T-helper 1 cell treated with Interleukin-12 subunit alpha and Interleukin-12 subunit beta and Interleukin-4 antibody, amounts not matched to agents 30 μg/mL and 1 μg/mL, for 36 hours (primary cell): ENCODE results near the gene OR2T34.
"Not testable (repeated sequence)": the region's sequence is repeated elsewhere in the genome, so short reads cannot be mapped to it uniquely, and the experiment has no call there.

Experiments
- H3K27ac Mint-ChIP-seq: one replicate; pipeline ENCODE4 v1.8.0; 2021; ENCODE audit warnings: mild to moderate bottlenecking, mixed read lengths
- H3K27me3 Mint-ChIP-seq: one replicate; pipeline ENCODE4 v1.8.0; 2021; ENCODE audit warnings: low read depth, mixed read lengths
- H3K36me3 Mint-ChIP-seq: one replicate; pipeline ENCODE4 v1.8.0; 2021; ENCODE audit warnings: low read depth, mixed read lengths
- H3K4me1 Mint-ChIP-seq: one replicate; pipeline ENCODE4 v1.8.0; 2021; ENCODE audit warnings: low read depth, mixed read lengths
- H3K4me3 Mint-ChIP-seq: one replicate; pipeline ENCODE4 v1.8.0; 2021; ENCODE audit warnings: mild to moderate bottlenecking, moderate library complexity, mixed read lengths
- H3K9me3 Mint-ChIP-seq: one replicate; pipeline ENCODE4 v1.8.0; 2021; ENCODE audit warnings: mixed read lengths

The OR2T34 gene, protein sequence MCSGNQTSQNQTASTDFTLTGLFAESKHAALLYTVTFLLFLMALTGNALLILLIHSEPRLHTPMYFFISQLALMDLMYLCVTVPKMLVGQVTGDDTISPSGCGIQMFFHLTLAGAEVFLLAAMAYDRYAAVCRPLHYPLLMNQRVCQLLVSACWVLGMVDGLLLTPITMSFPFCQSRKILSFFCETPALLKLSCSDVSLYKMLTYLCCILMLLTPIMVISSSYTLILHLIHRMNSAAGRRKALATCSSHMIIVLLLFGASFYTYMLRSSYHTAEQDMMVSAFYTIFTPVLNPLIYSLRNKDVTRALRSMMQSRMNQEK

DNA sequence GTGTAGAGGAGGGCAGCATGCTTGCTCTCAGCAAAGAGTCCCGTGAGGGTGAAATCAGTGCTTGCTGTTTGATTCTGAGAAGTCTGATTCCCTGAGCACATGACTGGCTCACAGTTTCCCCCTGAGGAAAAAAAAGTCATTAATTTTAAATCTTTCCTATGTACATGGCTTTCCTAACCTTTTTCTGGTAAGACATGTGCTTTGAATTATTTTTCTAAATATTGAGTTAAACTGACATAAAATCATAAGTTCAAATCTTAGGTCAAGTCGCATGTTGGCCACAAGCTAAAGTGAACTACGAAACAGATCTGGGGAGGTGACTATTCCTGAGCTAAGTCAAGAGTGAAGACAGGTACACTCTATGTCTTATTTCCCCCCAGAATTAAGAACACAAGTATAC is at the start of gene OR2T34:
TSS of gene OR2T34 (minus strand) at position 101 of the 400 bp plus-strand sequence. CDS start at position 101, 0 bp downstream.
- not testable (repeated sequence) for H3K4me3 Mint-ChIP-seq, H3K27me3 Mint-ChIP-seq, H3K4me1 Mint-ChIP-seq, H3K27ac Mint-ChIP-seq, H3K36me3 Mint-ChIP-seq, H3K9me3 Mint-ChIP-seq

DNA sequence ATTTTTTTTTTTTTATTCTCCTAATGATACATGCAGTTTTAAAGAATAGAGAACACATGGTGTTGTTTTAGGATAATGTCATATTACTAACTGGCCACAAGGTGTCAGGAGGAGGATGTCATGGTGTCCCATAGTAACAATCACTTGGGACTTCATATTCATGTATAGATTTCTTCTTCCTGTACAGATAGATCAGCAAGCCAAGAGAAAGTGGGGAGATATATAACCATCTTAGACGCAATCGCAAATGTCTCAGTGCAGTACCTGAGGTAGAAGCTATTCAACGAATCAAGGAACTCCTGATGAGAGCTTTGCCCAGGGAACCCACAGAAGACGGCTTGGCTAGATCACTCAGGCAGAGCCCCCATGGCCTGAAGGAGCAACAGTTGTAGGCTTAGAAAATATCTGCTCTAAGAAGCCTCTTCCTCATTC is 48.0 kb upstream of the OR2T34 start:
- Mint-ChIP-seq H3K4me1 (no peaks in the 10 kb centered on the region), H3K27ac (no peak overlapping the region), H3K4me3 (no peak overlapping the region), H3K9me3 (no peaks in the 10 kb centered on the region), H3K27me3 (no peaks in the 10 kb centered on the region), H3K36me3 (no peaks in the 10 kb centered on the region)

DNA sequence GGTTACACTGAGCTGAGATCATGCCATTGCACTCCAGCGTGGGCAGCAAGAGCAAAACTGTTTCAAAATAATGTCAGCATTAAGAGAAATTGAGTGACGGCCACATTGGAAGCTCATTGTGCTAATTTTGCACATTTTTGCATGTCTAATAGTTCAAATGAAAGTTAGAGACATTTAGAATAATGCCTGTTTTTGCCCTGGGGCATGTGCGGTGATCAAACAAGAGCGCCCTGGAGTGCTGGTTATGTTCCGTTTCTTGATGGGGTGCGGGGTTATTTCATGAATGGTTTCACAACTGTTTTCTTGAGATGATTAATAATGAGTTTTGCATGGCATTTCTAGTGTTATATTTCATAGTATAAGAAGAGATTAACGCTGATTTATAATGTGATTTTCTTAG is 47.2 kb upstream of the OR2T34 start:
- Mint-ChIP-seq H3K4me3 (no peak overlapping the region), H3K27me3 (no peaks in the 10 kb centered on the region), H3K9me3 (no peaks in the 10 kb centered on the region), H3K36me3 (no peaks in the 10 kb centered on the region), H3K4me1 (no peaks in the 10 kb centered on the region), H3K27ac (no peak overlapping the region)

DNA sequence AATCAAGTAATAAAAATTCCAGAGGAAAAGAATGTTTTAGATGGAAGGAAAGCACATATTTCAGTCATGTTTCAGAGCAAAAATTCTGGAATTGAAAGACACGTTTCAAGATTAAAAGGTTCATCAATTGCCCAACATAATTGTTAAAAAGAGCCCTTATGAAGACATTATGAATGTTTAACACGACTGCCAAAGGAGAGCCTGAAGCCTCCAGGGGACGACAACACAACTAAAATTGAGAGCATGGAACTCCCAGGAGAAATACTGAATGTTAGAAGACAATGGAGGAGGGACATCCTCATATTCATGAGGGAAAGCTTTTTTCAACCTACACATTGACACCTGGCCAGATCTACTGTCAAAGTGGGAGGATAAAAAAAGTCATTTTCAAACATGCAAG is 44.3 kb upstream of the OR2T34 start:
- H3K9me3 Mint-ChIP-seq = no peaks in the 10 kb centered on the region
- no peak overlapping the region for H3K4me3 Mint-ChIP-seq
- no peaks in the 10 kb centered on the region for H3K36me3 Mint-ChIP-seq
- H3K27me3 Mint-ChIP-seq = no peaks in the 10 kb centered on the region
- no peaks in the 10 kb centered on the region for H3K4me1 Mint-ChIP-seq
- H3K27ac Mint-ChIP-seq = no peak overlapping the region

DNA sequence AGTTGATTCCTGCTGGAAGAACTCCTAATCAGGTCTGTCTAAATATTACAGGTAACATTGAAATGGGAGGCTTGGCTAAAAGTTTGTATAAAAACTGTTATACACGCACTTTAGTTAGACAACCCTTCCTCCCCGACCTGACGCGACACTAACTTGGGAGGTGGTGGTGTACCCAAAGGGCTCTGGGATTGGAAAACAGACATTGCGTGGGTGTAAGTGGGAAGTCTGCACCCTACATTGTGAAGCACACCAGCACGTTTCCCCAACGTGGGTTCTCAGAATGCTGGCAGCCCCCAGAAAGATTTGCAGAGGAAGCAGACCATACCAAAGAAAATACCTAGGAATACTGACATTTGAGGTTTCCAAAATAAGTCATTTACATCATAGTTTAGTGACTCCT is 43.6 kb upstream of the OR2T34 start:
- H3K27me3 Mint-ChIP-seq = no peaks in the 10 kb centered on the region
- no peaks in the 10 kb centered on the region for H3K36me3 Mint-ChIP-seq
- no peaks in the 10 kb centered on the region for H3K9me3 Mint-ChIP-seq
- no peak overlapping the region for H3K27ac Mint-ChIP-seq
- H3K4me3 Mint-ChIP-seq = no peak overlapping the region
- H3K4me1 Mint-ChIP-seq = no peaks in the 10 kb centered on the region

- Mint-ChIP-seq H3K27me3 (no peaks in the 10 kb centered on the region), H3K9me3 (no peaks in the 10 kb centered on the region), H3K4me3 (no peak overlapping the region), H3K4me1 (no peaks in the 10 kb centered on the region), H3K36me3 (no peaks in the 10 kb centered on the region), H3K27ac (no peak overlapping the region)
Measured at GRCh38 chr1:248613742-248614141, 39.2 kb upstream of the OR2T34 start.

GRCh38 chr1:248611883-248612414 is 37.4 kb upstream of the OR2T34 start:
- no peak overlapping the region for H3K27ac Mint-ChIP-seq
- no peaks in the 10 kb centered on the region for H3K36me3 Mint-ChIP-seq
- no peak overlapping the region for H3K4me3 Mint-ChIP-seq
- H3K27me3 Mint-ChIP-seq = no peaks in the 10 kb centered on the region
- H3K9me3 Mint-ChIP-seq = no peaks in the 10 kb centered on the region
- no peaks in the 10 kb centered on the region for H3K4me1 Mint-ChIP-seq

DNA sequence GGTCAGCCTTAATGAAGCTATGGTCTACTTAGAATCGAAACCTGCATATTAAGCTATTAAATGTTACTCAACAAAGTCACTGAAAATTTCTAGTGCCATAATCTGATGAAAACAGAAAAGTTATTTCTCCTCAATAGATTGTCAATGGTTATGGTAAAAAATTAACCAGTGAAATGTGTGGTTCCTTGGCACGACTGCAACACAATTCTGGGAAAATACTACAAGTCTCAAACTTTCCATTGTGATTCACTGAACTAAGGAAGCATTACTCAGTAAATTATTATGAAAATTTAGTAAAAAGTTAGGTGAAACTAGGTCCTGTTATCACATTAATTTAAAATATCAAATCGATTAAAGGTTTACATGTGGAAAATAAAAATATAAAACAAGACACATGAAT is 35.7 kb upstream of the OR2T34 start:
- H3K4me3 Mint-ChIP-seq = no peak overlapping the region

GRCh38 chr1:248599396-248599795 is 24.8 kb upstream of the OR2T34 start:
- H3K9me3 Mint-ChIP-seq = no peaks in the 10 kb centered on the region
- H3K36me3 Mint-ChIP-seq = no peaks in the 10 kb centered on the region
- no peak overlapping the region for H3K4me3 Mint-ChIP-seq
- peaks cover 1% of the 10 kb centered on the region for H3K4me1 Mint-ChIP-seq
- no peaks in the 10 kb centered on the region for H3K27me3 Mint-ChIP-seq
- H3K27ac Mint-ChIP-seq = no peak overlapping the region

More for the DNA sequence above, 35.7 kb upstream of the OR2T34 start:
- H3K27me3 Mint-ChIP-seq = no peaks in the 10 kb centered on the region
- no peaks in the 10 kb centered on the region for H3K36me3 Mint-ChIP-seq
- no peak overlapping the region for H3K27ac Mint-ChIP-seq
- H3K9me3 Mint-ChIP-seq = no peaks in the 10 kb centered on the region
- no peaks in the 10 kb centered on the region for H3K4me1 Mint-ChIP-seq

GRCh38 chr1:248597589-248597988 is 23.0 kb upstream of the OR2T34 start, which contains the start of gene OR2T10:
OR2T10 (minus strand) TSS chr1:248597700; CDS start chr1:248593768, 3,932 bp downstream.
- H3K27me3 Mint-ChIP-seq = no peaks in the 10 kb centered on the region
- H3K4me3 Mint-ChIP-seq = no peak within 1 kb of the TSS
- peaks cover 1% of the 10 kb centered on the region for H3K4me1 Mint-ChIP-seq
- H3K36me3 Mint-ChIP-seq = no peaks in the 10 kb centered on the region
- no peak within 1 kb of the TSS for H3K27ac Mint-ChIP-seq
- no peaks in the 10 kb centered on the region for H3K9me3 Mint-ChIP-seq

GRCh38 chr1:248596615-248597014 is 22.1 kb upstream of the OR2T34 start:
- Mint-ChIP-seq H3K4me3 (no peak overlapping the region), H3K9me3 (no peaks in the 10 kb centered on the region), H3K4me1 (peaks cover 1% of the 10 kb centered on the region), H3K27me3 (no peaks in the 10 kb centered on the region), H3K27ac (no peak overlapping the region), H3K36me3 (no peaks in the 10 kb centered on the region)

DNA sequence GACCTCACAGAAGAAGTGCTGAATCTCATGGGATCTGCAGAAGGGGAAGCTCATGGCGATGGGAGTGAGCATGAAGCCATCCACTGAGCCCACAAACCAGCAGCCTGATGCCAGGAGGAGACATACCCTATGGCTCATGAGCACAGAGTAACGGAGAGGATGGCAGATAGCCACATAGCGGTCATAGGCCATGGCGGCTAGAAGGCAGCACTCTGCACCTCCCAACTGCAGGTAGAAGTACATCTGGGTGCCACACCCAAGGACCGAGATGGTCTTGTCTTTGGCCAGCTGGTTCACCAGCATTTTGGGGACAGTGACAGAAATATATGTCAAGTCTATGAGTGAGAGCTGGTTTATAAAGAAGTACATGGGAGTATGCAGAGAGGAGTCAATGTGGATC is 18.7 kb upstream of the OR2T34 start:
- H3K4me3 Mint-ChIP-seq = no peak overlapping the region
- no peaks in the 10 kb centered on the region for H3K36me3 Mint-ChIP-seq
- no peaks in the 10 kb centered on the region for H3K9me3 Mint-ChIP-seq
- no peaks in the 10 kb centered on the region for H3K27me3 Mint-ChIP-seq
- H3K4me1 Mint-ChIP-seq = peaks cover 1% of the 10 kb centered on the region
- no peak overlapping the region for H3K27ac Mint-ChIP-seq

DNA sequence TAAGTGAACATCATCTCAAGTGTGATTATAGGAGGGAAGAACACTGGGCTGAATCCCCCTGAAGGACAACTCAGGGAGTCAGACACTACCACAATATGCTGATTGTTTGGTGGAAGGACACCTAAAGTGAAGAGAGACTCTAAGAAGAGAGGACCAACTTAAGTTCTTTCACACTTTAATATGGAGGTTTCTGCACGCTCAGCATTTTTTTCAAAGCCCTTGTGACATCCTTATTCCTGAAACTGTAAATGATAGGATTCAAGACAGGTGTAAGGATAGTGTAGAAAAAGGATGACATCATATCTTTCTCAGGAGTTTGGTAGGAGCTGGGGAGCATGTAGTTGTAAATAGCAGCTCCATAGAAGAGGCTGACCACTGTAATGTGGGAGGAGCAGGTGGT is 18.1 kb upstream of the OR2T34 start:
- no peaks in the 10 kb centered on the region for H3K27me3 Mint-ChIP-seq
- H3K4me3 Mint-ChIP-seq = no peak overlapping the region
- H3K4me1 Mint-ChIP-seq = peaks cover 1% of the 10 kb centered on the region
- H3K9me3 Mint-ChIP-seq = no peaks in the 10 kb centered on the region
- H3K27ac Mint-ChIP-seq = no peak overlapping the region
- H3K36me3 Mint-ChIP-seq = no peaks in the 10 kb centered on the region

- Mint-ChIP-seq H3K36me3 (no peaks in the 10 kb centered on the region), H3K4me1 (no peaks in the 10 kb centered on the region), H3K4me3 (no peak overlapping the region), H3K27ac (no peak overlapping the region), H3K27me3 (no peaks in the 10 kb centered on the region), H3K9me3 (peaks cover 2% of the 10 kb centered on the region)
Measured at GRCh38 chr1:248590055-248590454, 15.5 kb upstream of the OR2T34 start.

DNA sequence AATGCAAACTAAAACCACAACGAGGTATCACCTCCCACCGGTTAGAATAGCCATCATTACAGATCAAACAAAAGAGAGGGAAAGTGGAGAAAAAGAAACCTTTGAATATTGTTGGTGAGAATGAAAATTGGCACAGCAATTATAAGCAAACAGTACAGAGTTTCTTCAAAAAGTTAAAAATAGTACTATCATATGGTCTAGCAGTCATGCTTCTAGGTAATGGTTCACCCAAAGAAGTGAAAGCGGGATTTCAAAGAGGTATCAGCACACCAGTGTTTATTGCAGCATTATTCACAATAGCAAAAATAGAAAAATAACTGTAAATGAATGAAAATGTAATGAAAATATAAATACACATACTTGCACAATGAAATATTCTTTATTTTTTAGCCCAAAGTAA is 14.8 kb upstream of the OR2T34 start:
- H3K36me3 Mint-ChIP-seq = no peaks in the 10 kb centered on the region
- H3K4me3 Mint-ChIP-seq = no peak overlapping the region
- no peak overlapping the region for H3K27ac Mint-ChIP-seq
- peaks cover 2% of the 10 kb centered on the region for H3K9me3 Mint-ChIP-seq
- H3K27me3 Mint-ChIP-seq = no peaks in the 10 kb centered on the region
- H3K4me1 Mint-ChIP-seq = no peaks in the 10 kb centered on the region
